ENCODE data around the gene ARAP1.
A peak's percentile ranks its signal among the peaks of the same experiment; 100 is the strongest.

ARAP1 gene

DNA sequence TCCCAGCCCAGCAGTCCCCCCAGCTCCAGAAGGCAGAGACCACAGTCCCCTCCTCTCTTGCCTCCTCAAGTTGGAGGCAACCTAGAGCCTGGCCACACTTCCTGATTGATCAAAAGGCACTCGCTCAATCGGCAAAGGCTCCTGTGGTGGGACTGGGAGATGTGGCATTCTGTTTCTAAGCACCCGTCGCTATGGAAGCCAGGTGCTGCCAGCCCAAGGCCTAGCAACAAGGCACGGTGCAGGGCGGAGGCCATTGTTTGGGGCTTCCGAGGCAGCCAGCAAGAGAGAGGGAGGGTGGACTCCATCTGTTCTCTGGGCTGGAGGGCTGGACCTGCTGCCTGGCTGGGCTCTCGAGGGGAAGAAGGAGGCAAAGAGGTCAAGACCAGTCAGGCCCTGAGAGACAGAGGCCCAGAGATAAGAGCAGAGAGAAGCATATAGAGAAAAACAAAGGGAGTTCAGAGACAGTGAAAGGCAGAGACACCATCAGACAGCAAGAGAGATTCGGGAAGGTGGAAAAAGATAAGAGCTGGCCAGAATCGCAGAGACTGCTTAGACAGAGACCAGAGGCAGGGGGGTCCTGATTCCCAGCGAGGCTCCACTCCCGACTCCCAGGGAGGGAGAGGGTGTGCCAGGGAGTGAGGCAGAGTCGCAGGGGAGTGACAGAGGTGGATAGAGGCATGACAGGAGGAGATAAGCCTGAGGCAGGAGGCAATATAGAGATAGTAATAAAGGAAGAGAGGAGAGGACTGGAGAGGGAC lies 99.2 kb downstream of the ARAP1 start:
- no peak for DNase-seq

DNA sequence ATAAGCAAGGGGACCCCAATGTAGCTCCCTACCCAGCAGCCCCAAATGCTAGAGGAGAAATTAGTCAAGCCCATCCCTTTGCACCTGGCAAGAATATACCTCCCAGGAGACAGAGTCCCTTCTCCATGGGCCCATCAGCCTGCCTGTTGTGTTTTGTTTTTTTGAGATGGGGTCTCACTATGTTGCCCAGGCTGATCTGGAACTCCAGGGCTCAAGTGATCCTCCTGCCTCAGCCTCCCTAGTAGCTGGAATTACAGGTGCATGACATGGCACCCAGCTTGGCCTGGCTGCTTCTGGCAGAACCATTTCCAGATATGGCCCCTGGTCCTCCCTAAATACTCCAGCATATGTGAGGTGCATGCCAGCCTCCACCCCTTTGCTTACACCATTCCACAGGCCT lies 100.1 kb downstream of the ARAP1 start:
- DNase-seq: no peak

DNA sequence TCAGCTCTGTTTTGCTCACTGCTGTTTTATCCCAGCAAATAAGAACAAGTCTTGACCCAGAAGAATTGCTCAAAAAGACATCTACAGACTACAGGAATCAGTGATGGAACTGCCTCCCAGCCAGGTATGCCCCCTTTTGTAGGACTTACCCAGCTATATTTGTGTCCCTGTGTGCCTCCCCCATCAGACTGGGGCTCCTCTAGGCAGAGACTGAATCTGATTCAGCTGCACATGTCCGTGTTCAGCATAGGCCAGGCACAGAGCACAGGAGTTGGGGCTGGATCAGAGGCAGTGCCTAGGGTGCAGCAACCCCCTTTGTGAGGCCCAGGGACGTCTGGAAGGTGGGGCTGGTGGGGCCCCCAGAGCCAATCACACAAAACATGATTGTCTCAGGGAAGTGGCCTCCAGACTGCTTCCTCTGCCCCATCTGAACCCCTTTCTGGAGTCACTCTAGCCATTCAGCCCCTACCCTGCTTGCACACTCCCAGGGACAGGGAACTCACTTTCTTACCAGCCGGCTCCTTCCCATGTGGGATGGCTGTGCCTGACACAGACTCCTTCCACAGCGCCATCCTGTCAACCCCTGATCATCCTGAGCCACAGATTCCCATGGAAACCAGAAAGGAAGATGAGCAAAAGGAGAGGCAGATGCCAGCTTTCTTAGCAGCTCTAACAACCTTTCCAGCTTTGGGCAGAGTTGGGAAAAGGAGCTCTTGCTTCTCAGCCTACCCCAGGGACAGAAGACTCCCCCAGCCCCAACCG lies 102.8 kb downstream of the ARAP1 start:
- DNase-seq: no peak

DNA sequence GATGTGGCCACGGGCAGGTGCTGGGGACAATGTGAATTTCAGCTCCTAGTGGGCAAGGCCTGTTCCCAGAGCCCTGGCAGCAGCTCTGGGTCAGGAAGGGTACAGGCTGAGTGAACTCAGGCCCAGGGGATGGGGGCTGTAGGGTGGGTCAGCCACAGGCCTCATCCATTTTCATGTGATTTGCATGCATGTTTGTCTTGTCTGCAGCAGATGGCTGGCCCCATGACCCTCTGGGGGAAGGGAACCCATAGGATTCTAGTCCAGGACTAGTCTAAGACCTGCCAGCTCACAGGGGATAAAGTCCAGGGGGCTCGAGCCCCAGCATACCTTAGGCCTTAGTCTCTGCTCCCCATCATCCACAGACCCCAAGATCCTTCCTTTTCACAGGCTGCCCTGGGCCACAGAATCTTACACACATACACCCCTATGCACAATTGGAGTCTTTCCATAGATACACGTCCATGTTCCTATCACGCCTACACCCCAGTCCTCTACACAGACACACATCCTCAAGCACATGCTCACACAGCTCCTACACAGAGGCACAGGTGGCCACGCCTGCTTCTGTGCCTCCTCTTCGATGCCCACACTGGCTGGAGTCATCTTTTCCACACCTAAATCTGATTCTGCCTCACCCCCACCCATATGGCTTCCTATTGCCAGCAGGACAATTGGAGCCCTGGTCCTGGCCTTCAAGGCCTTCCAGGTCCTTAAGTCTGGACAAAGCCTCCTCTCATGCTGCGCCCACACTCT lies 103.6 kb downstream of the ARAP1 start:
- no peak for DNase-seq

DNA sequence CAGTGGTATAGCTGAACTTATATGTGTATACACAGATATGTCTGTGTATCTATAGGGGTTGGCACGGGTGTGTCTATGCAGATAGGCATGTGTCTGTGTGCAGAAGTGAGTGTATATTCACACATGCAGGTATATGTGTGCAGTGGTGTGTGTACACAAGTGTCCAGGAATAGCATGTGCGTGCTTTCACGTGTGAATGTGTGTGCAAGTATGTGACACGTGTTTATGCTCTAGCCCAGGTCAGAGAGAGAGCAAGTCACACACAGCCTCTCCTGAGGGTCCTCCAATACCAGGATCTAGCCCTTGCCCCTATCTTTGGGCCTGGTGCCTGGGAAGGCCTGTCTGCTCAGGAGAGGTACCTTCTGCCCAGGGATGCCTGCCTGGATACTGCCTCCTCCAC lies 104.3 kb downstream of the ARAP1 start:
- no peak for DNase-seq

DNA sequence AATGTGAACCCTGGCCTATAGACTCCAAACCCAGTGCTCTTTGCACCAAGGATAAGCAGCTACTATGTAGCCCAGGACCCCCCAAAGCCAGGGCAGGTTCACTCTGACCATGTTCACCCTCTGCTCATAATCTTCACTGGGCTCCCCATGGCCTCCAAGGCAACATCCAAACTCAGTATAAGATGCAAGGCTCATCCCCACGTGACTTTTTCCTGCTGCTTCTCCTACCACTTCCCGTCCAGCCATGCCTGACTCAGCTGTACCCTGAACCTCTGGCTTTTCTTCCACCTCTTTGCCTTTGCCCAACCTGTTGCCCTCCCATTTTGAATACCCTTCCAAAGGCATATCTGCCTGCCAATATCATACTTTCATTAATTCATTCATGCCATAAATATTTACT lies 105.7 kb downstream of the ARAP1 start:
- DNase-seq: no peak

DNA sequence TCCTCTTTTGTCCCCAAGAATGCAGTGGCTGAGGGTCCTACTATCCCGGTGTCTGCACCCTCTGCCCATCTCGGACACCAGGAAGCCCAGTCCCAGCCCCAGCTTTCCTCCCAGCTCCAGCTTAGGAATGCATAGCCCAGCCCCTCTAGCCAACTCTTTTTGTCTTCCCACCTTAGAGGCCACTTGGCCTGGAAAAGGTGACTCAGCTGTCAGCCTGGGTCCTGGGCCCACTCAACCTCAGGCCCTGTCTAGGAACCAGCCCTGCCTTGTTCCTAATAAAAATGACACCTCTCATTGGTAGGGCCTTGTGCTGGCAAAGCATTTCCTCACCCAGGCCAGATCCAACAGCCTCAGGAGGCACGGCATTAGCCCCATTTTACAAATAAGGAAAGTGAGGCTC lies 106.2 kb downstream of the ARAP1 start:
- DNase-seq: no peak

DNA sequence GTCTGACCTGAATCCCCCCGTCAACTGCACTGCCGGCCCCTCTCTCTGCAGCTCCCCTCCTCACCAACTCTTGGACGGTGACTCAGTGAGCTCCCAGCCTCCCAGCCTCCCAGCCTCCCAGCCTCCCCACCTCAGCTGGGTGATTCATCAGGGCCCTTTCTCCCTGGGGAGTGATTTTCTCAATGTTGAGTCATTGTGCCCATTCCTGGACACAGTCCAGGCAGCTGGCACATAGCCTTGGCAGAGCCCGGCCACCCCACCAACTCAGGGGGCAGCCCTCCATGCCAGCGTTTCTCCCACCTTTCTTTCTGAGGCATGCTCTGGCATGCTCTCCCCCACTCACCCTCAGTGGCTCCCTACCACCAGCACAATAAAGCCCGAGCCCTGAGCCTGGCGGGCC lies 108.7 kb downstream of the ARAP1 start:
- peak in 1 of 2 donors; percentile 64 for DNase-seq

DNA sequence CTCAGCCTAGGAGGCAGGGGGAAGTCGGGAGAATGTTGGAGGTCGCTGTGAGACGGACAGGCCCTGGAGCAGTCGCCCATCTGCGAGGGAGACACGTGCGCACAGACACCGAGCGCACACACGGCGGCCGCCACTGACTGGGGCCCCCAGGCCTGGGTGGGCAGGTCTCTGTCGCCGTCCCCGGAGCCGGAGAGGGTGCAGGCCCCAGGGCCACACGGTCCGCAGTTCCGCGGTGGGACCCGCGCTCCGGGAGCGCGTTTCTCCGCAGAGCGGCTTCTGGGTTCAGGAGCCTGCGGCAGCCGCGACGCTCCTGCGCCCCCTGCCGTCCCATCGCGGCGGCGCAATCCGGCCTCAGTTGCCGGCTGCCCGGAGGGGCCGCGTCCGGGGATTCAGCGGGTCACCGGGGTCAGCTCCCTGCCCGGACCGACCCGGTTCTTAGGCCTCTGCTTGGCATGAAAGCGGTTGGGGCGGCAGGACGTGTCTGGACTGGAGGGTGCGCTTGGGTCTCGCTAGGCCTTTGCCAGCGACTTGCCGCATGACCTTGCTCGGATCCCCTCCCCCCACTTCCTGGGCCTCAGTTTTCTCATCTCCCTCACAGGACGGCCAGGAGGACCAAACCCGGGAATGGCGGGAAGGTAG lies 109.2 kb downstream of the ARAP1 start:
- DNase-seq: peak in 1 of 2 donors; percentile 80

DNA sequence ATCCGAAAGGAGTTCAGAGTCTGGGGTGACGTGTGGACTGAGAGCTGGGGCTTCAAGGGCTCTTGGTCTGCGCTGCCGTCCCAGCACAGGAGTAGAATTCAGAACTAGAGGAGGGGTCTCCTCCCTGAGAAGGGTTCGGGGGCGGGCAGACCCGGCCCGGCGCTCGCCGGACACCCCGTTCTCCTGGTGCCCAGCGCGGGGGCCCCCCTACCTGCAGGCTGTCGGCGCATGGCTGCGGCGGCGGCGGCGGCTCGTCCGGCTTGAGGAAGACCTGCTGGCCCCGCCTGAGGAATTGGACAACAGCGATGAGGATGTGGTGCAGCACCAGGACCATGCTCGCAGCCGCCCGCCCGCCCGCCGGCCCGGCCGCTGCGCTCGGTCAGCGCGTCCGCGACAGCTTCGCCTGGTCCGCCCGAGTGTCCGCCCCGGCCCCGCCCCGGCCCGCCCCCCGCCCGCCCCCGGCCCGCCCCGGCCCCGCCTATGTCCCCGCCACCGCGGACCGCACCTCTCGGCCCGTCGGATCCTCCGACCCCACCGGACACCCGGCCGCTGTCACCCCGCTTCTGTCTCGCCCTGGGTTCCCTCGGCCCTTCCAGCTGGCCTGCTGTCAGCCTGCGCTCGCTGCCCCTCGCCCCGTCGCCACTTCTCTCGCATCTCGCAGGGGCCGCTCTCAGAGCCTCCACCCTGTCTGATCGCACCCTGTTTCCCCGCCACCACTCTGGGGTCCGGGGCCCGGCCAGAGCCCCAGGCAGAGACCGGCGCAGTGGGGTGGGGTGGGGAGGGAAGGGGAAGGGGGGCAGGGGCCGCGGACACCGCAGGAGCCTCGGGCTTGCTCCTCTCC lies 109.9 kb downstream of the ARAP1 start:
- peak in 1 of 2 donors; percentile 54 for DNase-seq

DNA sequence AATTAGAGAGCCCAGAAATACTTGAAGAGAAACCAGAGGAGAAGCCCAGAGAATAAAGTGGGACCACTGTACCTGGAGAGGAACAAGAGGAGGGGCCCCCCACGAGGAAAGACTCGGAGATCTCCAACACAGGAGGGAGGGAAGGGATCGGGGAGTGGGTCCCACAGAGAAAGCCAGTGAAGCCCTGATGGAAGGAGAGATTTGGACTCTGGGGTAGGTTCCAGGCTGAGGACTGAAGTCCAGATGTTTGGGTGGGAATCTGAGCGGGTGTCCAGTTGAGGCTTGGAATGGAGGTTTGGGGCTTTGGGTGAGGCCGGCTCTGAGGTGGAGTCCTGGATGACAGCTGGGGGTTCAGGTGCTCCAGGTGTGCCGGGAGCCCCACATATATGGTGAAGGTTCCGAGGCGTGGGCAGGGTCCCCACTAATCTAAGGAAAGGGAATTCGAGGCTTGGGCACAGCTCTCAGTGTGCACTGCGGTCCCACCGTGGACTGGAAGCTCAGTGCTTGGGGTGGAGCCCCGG lies 110.6 kb downstream of the ARAP1 start:
- DNase-seq: no peak

DNA sequence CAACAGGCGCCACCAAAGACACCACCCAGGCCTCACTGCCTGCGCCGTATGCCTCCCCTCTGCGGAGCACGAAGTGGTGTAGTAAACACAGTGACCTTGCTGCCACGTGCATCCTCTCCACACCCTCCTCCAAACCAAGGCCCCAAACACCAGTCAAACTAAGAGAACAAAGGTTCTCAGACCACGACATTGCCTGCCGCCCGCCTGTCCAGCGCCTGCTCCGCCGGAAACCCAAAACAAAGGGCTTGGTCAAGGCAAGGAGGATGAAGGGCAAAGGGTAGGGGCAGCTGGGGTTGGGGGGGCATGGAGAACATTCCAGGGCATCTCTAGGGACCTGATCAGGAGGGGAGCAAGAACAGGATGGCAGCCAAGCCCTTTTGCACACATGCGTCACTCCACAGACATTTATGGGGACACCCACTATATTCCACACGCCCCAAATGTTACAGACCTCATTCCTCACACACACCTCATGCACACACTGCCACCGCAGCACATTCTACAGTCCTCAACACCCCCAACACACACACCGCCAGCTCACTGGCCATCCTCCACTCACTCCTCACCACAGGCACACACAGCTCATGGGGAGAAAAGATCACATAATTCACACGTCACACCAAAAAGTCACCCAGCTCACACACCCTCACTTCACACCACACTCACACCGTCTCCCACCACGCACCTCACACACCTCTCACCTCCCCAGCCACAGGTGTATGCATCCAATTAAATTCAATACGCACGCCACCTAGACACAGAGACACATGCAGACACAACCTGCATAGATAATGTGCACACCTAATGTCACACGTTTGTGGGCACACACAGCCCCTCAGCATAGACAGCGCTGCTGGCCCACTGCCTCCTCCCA lies 112.5 kb downstream of the ARAP1 start:
- no peak for DNase-seq

DNA sequence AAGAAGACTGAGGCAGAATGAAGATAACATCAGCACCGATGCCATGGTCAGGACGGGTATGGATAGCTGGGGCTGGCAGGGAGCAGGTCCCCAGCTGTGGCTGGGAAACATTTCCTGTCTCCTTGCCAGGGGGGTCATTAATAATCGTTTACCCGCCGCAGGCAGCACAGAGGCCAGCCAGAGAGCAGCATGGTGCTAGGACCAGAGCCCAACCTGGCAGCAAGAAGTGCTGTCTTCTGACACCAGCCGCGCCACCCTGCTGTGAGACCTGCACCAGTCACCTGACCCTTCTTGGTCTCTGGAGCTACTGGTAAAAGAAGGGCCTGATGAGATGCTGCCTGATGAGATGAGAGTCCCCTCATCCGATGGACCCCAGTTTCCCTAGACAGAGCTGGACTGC lies 114.3 kb downstream of the ARAP1 start:
- no peak for DNase-seq

DNA sequence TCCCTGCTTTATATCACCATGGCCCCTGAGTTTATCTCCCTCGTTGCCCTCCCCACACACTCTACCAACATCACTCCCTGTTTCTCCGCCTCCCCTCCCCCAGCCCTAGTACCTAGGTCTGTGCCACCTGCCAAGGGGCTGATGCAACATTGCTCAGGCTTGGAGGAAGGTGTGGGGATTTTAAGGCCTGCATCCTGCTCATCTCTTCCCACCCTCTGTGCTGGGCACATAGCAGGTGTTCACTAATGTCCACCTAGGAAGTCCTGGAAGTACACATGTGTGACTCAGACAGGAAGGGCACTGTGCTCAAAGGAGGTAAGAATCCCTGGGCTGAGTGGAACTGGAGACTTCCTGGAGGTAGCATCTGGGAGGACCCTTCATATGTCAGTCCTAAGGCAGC lies 115.0 kb downstream of the ARAP1 start:
- DNase-seq: no peak

DNA sequence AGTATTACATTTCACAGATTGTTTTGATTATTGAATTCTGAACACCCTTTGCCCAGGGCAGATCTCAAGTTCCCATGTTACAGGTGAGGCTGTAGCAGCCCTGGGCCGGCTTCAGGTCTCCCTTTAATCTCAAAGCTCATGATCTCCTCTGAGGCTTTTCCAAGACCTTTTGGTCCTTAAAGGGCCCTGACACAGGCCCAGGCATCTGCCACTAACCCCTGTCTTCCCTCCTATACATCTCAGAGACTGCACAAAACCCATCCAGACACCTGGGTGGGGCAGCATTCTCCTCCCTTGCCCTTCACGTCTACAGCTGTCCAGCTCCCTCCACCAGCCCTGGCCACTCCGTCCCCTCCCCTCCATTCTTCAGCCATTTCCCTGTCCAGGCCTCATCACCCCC lies 115.8 kb downstream of the ARAP1 start:
- DNase-seq: no peak

DNA sequence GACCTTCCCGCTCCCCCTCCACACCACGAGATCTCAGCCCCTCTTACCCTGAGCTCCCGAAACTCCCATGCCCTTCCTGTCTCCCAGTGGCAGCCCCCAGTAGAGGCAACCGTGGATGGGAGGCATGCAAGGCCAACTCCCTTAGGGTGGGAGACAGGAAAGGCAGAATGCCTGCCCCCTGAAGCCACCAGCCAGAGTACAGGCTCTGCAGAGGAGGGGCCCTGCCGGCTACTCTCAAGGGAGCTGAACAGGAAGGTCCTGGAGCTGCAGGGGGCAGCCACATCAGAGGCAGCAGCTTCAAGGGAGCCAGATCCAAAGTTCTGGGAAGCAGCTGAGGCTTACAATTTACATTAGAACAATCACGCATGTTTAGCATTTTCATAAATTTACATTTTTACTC lies 116.3 kb downstream of the ARAP1 start:
- no peak for DNase-seq

DNA sequence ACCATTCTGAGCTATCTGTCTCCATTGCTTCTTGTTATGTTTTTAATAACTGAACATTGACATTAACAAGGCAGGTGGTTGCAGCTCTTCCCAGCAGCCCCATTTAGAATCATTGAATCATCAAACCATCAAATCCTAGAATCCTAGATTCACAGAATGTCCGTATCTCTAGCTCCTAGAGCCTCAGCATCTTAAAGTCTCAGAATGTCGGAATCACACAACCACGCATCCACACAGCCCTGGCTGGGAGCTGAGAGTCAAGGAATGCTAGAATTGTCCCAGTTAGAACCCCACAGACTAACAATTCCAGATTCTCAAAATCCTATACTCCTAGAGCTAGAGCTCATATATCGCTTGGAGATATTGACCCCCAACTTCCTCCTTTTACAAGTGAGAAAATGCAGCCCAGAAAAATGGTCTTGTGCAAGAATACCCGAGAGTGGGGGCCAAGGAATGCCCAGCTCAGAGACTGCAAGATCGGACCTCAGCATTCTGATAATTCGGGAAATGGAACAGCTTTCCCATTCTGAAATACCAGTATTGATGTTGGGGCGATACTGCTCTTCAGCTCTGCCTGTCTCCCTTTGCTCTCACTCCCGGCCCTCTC lies 116.8 kb downstream of the ARAP1 start:
- no peak for DNase-seq
